Placental pericyte (primary cell): ENCODE results near the gene PGR. TPM values are rescaled to one million over a fixed set of nuclear protein-coding genes. Genes with fewer than 3 reads are reported as not detected.

ENCODE experiments used
- total RNA-seq: library from RNA; depleted of rRNA; stranded (reverse); fragments of >200 nt; gene quantifications from 2 replicates; pipeline ENCODE4 v1.2.3, GENCODE V29; 2012

PGR gene
- under 0.01 and 1.6 TPM in 2 replicates for total RNA-seq

DNA sequence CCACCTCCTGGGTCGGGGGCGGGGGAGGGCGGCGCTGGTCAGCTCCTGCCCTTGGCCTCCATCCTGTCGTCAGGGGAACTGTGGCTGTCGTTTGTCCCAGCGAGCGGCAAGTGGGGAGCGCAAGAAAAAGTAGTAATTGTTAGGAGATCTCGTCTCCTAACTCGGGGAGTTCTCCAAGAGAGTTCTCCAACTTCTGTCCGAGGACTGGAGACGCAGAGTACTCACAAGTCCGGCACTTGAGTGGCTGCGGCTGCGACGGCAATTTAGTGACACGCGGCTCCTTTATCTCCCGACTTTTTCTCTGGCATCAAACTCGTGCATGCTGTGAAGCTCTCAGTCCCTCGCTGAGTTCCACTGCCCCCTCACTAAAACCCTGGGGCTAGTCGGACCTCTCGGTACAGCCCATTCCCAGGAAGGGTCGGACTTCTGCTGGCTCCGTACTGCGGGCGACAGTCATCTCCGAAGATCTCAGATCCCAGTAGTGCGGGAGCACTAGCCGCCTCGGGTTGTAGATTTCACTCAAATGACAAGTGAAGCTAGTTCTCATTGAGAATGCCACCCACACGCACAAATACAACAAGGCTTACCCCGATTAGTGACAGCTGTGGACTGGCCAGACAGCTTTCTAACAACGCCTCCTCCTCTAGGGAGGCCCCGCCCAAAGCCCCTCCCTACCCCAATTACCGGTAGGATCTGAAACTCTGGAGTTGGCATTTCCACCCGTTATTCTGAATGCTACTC lies at the start of gene PGR:
PGR (minus strand) TSS at position 611 of the 741 bp plus-strand sequence. CDS start 743 bp downstream, outside the sequence.

